Skeletal muscle tissue (tissue), 4 donors: ENCODE data around the gene NOL12. TPM values are rescaled to one million over a fixed set of nuclear protein-coding genes. Genes with fewer than 3 reads are reported as not detected.

Source experiments
- H3K27ac ChIP-seq: one replicate; pipeline ENCODE4 v1.7.0; 2013; ENCODE audit warnings: mild to moderate bottlenecking, low read depth, low read length, inconsistent platforms
- H3K27me3 ChIP-seq, 3 donors: one replicate each; pipeline ENCODE4 v1.7.0; 2013; ENCODE audit warnings: low read length in 3 of 3; ENCODE audit not compliant: control insufficient read depth in 3 of 3, insufficient read depth in 3 of 3
- H3K36me3 ChIP-seq, 3 donors: one replicate each; pipeline ENCODE4 v1.7.0; 2013; ENCODE audit warnings: low read length in 3 of 3; ENCODE audit not compliant: control insufficient read depth in 3 of 3, insufficient read depth in 3 of 3
- H3K4me1 ChIP-seq, 3 donors: one replicate each; pipeline ENCODE4 v1.7.0; 2013; ENCODE audit warnings: low read length in 3 of 3, mild to moderate bottlenecking in 3 of 3; ENCODE audit not compliant: control insufficient read depth in 3 of 3, insufficient read depth in 3 of 3
- H3K4me3 ChIP-seq, 3 donors: one replicate each; pipeline ENCODE4 v1.7.0; 2013; ENCODE audit warnings: low read length in 3 of 3
- H3K9ac ChIP-seq, 3 donors: one replicate each; pipeline ENCODE4 v1.7.0; 2013; ENCODE audit warnings: low read length in 3 of 3, mild to moderate bottlenecking in 3 of 3, moderate library complexity in 2 of 3, low read depth in 1 of 3
- H3K9me3 ChIP-seq, 3 donors: one replicate each; pipeline ENCODE4 v1.7.0; 2013; ENCODE audit warnings: low read length in 3 of 3; ENCODE audit not compliant: control insufficient read depth in 3 of 3
- total RNA-seq: library from RNA; depleted of rRNA; stranded (reverse); fragments of >200 nt; gene quantifications from one replicate; pipeline ENCODE4 v1.2.3, GENCODE V29; 2014
- donor health status: Osteomylitis.

Gene NOL12
- total RNA-seq, 1 donor from 2014 or later, result 7.8 TPM

GRCh38 chr22:37696657-37697537 lies 10.8 kb downstream of the NOL12 start, which contains the start of gene TRIOBP:
Gene TRIOBP (plus strand): TSS chr22:37697048. CDS start chr22:37701366, 4,318 bp downstream.
- no peak within 1 kb of the TSS for H3K27ac ChIP-seq
- H3K27me3 ChIP-seq, result no peaks in the 10 kb centered on the region
- peak within 1 kb of the TSS in 2 of 3 donors; percentile 23 to 68 for H3K9ac ChIP-seq
- peak within 1 kb of the TSS; percentile 43 to 61 (median 56) for H3K4me3 ChIP-seq
- no peaks in the 10 kb centered on the region for H3K9me3 ChIP-seq
- H3K36me3 ChIP-seq, result peaks cover 13 to 17% (median 14%) of the 10 kb centered on the region in 3 donors
- peaks cover 10 to 13% (median 12%) of the 10 kb centered on the region in 3 donors for H3K4me1 ChIP-seq

GRCh38 chr22:37697538-37697835 lies 11.3 kb downstream of the NOL12 start:
- Histone ChIP-seq H3K9ac (no peak overlapping the region), H3K36me3 (peaks cover 10 to 14% (median 10%) of the 10 kb centered on the region in 3 donors), H3K4me3 (no peak overlapping the region), H3K4me1 (peaks cover 10 to 13% (median 12%) of the 10 kb centered on the region in 3 donors), H3K9me3 (no peaks in the 10 kb centered on the region), H3K27ac (no peak overlapping the region), H3K27me3 (no peaks in the 10 kb centered on the region)

GRCh38 chr22:37701141-37701786 lies 15.1 kb downstream of the NOL12 start:
- Histone ChIP-seq H3K36me3 (no peaks in the 10 kb centered on the region), H3K27me3 (no peaks in the 10 kb centered on the region), H3K4me3 (no peak overlapping the region), H3K9ac (no peak overlapping the region), H3K27ac (no peak overlapping the region), H3K9me3 (no peaks in the 10 kb centered on the region), H3K4me1 (peaks cover 2 to 4% (median 4%) of the 10 kb centered on the region in 3 donors)

GRCh38 chr22:37703906-37704305 lies 17.8 kb downstream of the NOL12 start:
- Histone ChIP-seq H3K9ac (no peak overlapping the region), H3K4me1 (no peaks in the 10 kb centered on the region), H3K27ac (no peak overlapping the region), H3K9me3 (no peaks in the 10 kb centered on the region), H3K4me3 (no peak overlapping the region), H3K27me3 (no peaks in the 10 kb centered on the region), H3K36me3 (no peaks in the 10 kb centered on the region)

GRCh38 chr22:37704645-37705044 lies 18.5 kb downstream of the NOL12 start:
- H3K27ac ChIP-seq, result no peak overlapping the region
- H3K4me3 ChIP-seq, result no peak overlapping the region
- no peaks in the 10 kb centered on the region for H3K36me3 ChIP-seq
- no peaks in the 10 kb centered on the region for H3K27me3 ChIP-seq
- H3K4me1 ChIP-seq, result peaks cover 0 to 2% (median 0%) of the 10 kb centered on the region in 3 donors
- H3K9ac ChIP-seq, result no peak overlapping the region
- no peaks in the 10 kb centered on the region for H3K9me3 ChIP-seq

- no peaks in the 10 kb centered on the region for H3K9me3 ChIP-seq
- no peaks in the 10 kb centered on the region for H3K27me3 ChIP-seq
- H3K4me3 ChIP-seq, result no peak overlapping the region
- no peak overlapping the region for H3K9ac ChIP-seq
- no peak overlapping the region for H3K27ac ChIP-seq
- no peaks in the 10 kb centered on the region for H3K36me3 ChIP-seq
- H3K4me1 ChIP-seq, result peaks cover 0 to 2% (median 0%) of the 10 kb centered on the region in 3 donors
These were observed 19.1 kb downstream of the NOL12 start for GRCh38 chr22:37705205-37705604.

- Histone ChIP-seq H3K27ac (no peak overlapping the region), H3K4me3 (no peak overlapping the region), H3K27me3 (no peaks in the 10 kb centered on the region), H3K4me1 (peaks cover 0 to 2% (median 0%) of the 10 kb centered on the region in 3 donors), H3K9me3 (no peaks in the 10 kb centered on the region), H3K9ac (no peak overlapping the region), H3K36me3 (no peaks in the 10 kb centered on the region)
These were observed 22.7 kb downstream of the NOL12 start for GRCh38 chr22:37708580-37709444.

GRCh38 chr22:37709445-37709765 lies 23.3 kb downstream of the NOL12 start:
- no peak overlapping the region for H3K4me3 ChIP-seq
- no peak overlapping the region for H3K9ac ChIP-seq
- H3K9me3 ChIP-seq, result no peaks in the 10 kb centered on the region
- H3K27ac ChIP-seq, result no peak overlapping the region
- peaks cover 0 to 2% (median 0%) of the 10 kb centered on the region in 3 donors for H3K4me1 ChIP-seq
- no peaks in the 10 kb centered on the region for H3K27me3 ChIP-seq
- no peaks in the 10 kb centered on the region for H3K36me3 ChIP-seq

GRCh38 chr22:37710675-37711074 lies 24.5 kb downstream of the NOL12 start:
- Histone ChIP-seq H3K36me3 (no peaks in the 10 kb centered on the region), H3K4me1 (peaks cover 0 to 2% (median 0%) of the 10 kb centered on the region in 3 donors), H3K27ac (no peak overlapping the region), H3K4me3 (no peak overlapping the region), H3K9ac (no peak overlapping the region), H3K27me3 (no peaks in the 10 kb centered on the region), H3K9me3 (no peaks in the 10 kb centered on the region)
